Measurements from ENCODE around the gene PRDM16. TPM values are rescaled to one million over a fixed set of nuclear protein-coding genes. Genes with fewer than 3 reads are reported as not detected.

PRDM16 gene
- total RNA-seq, 1 donor from 2014 or later: 18.3 TPM

- DNase-seq (ENCODE audit: low spot score): no peak
- Mint-ChIP-seq H3K27me3 (ENCODE audit: low read depth) (no peaks in the 10 kb centered on the region), H3K36me3 (ENCODE audit: low read depth) (peaks cover 1% of the 10 kb centered on the region), H3K27ac (ENCODE audit: unreplicated experiment) (no peak overlapping the region), H3K9me3 (ENCODE audit: low read depth) (no peaks in the 10 kb centered on the region), H3K4me1 (ENCODE audit: low read depth) (no peaks in the 10 kb centered on the region), H3K4me3 (ENCODE audit: unreplicated experiment) (no peak overlapping the region)
- no peak for TF ChIP-seq CTCF (IDR thresholded peaks at IDR 0.05)
Observed at GRCh38 chr1:3382326-3383057, 313.5 kb downstream of the PRDM16 start.

GRCh38 chr1:3383679-3384078 is 314.7 kb downstream of the PRDM16 start:
- Mint-ChIP-seq H3K4me3 (ENCODE audit: unreplicated experiment) (no peak overlapping the region), H3K27ac (ENCODE audit: unreplicated experiment) (no peak overlapping the region), H3K27me3 (ENCODE audit: low read depth) (peaks cover 3% of the 10 kb centered on the region), H3K9me3 (ENCODE audit: low read depth) (no peaks in the 10 kb centered on the region), H3K4me1 (ENCODE audit: low read depth) (peaks cover 3% of the 10 kb centered on the region), H3K36me3 (ENCODE audit: low read depth) (peaks cover 4% of the 10 kb centered on the region)
- no peak for TF ChIP-seq CTCF (IDR thresholded peaks at IDR 0.05)
- DNase-seq (ENCODE audit: low spot score): no peak

GRCh38 chr1:3384407-3384806 is 315.4 kb downstream of the PRDM16 start:
- peaks cover 3% of the 10 kb centered on the region for H3K27me3 Mint-ChIP-seq (ENCODE audit: low read depth)
- H3K4me3 Mint-ChIP-seq (ENCODE audit: unreplicated experiment): no peak overlapping the region
- peaks cover 4% of the 10 kb centered on the region for H3K36me3 Mint-ChIP-seq (ENCODE audit: low read depth)
- peaks cover 3% of the 10 kb centered on the region for H3K4me1 Mint-ChIP-seq (ENCODE audit: low read depth)
- no peak for TF ChIP-seq CTCF (IDR thresholded peaks at IDR 0.05)
- no peak for DNase-seq (ENCODE audit: low spot score)
- no peak overlapping the region for H3K27ac Mint-ChIP-seq (ENCODE audit: unreplicated experiment)
- no peaks in the 10 kb centered on the region for H3K9me3 Mint-ChIP-seq (ENCODE audit: low read depth)

GRCh38 chr1:3386205-3387002 is 317.4 kb downstream of the PRDM16 start:
- H3K27me3 Mint-ChIP-seq (ENCODE audit: low read depth): peaks cover 3% of the 10 kb centered on the region
- TF ChIP-seq CTCF (IDR thresholded peaks at IDR 0.05): no peak

GRCh38 chr1:3387401-3387800 is 318.4 kb downstream of the PRDM16 start:
- H3K27me3 Mint-ChIP-seq (ENCODE audit: low read depth): peaks cover 3% of the 10 kb centered on the region
- H3K4me1 Mint-ChIP-seq (ENCODE audit: low read depth): peaks cover 5% of the 10 kb centered on the region
- no peak for TF ChIP-seq CTCF (IDR thresholded peaks at IDR 0.05)
- no peak overlapping the region for H3K4me3 Mint-ChIP-seq (ENCODE audit: unreplicated experiment)
- H3K36me3 Mint-ChIP-seq (ENCODE audit: low read depth): peaks cover 4% of the 10 kb centered on the region
- no peak for DNase-seq (ENCODE audit: low spot score)
- H3K9me3 Mint-ChIP-seq (ENCODE audit: low read depth): no peaks in the 10 kb centered on the region
- no peak overlapping the region for H3K27ac Mint-ChIP-seq (ENCODE audit: unreplicated experiment)

More at GRCh38 chr1:3386205-3387002, 317.4 kb downstream of the PRDM16 start:
- DNase-seq (ENCODE audit: low spot score): no peak
- Mint-ChIP-seq H3K9me3 (ENCODE audit: low read depth) (no peaks in the 10 kb centered on the region), H3K4me3 (ENCODE audit: unreplicated experiment) (no peak overlapping the region), H3K36me3 (ENCODE audit: low read depth) (peaks cover 4% of the 10 kb centered on the region), H3K4me1 (ENCODE audit: low read depth) (peaks cover 3% of the 10 kb centered on the region), H3K27ac (ENCODE audit: unreplicated experiment) (no peak overlapping the region)
